SK-N-SH (cell line): ENCODE data around the gene SNX9. TPM values are rescaled to one million over a fixed set of nuclear protein-coding genes. Genes with fewer than 3 reads are reported as not detected.

Experiments used
- CTCF ChIA-PET: fragments of 300-600, 350-600 bp; formaldehyde crosslinking; extraction: SDS; loops from one replicate; lab custom pipeline; 2021; lab: Yijun Ruan, JAX
- POLR2A ChIA-PET: fragments of 350-600 bp; sonication (Branson Sonifier 250); formaldehyde crosslinking; extraction: SDS; loops from one replicate; lab custom pipeline; 2020; ENCODE audit warnings: antibody characterized with exemption, inconsistent platforms; lab: Yijun Ruan, JAX
- DNase-seq: peaks from one replicate; pipeline ENCODE4 v3.0.0; 2012
- H2AFZ ChIP-seq: fragments of 200-600 bp; sonication (generic); 2 replicates; pipeline ENCODE4 v1.8.1; 2016; ENCODE audit warnings: antibody characterized with exemption, mild to moderate bottlenecking, low read depth
- H3F3A ChIP-seq: fragments of 200-600 bp; sonication (generic); replicated peaks from 2 replicates; pipeline ENCODE3; 2016; ENCODE audit warnings: antibody characterized with exemption, mild to moderate bottlenecking; ENCODE audit not compliant: insufficient read depth
- H3K27ac ChIP-seq, 2 experiments: fragments of 200-500 bp in 1 of 2; fragments of 200-600 bp in 1 of 2; sonication (Bioruptor generic) in 1 of 2; sonication (generic), shearing (Covaris generic) in 1 of 2; 2 replicates each; pipeline versions ENCODE4 v1.5.1 to v1.6.1; 2014 to 2016; ENCODE audit warnings: low read depth in 2 of 2, inconsistent platforms in 1 of 2, low read length in 1 of 2, mild to moderate bottlenecking in 1 of 2, mixed read lengths in 1 of 2
- H3K27me3 ChIP-seq: fragments of 200-600 bp; sonication (generic), shearing (Covaris generic); 2 replicates; pipeline ENCODE4 v1.6.1; 2016; ENCODE audit warnings: mixed run types; ENCODE audit not compliant: insufficient read depth
- H3K36me3 ChIP-seq, 2 experiments: fragments of 200-500 bp in 1 of 2; fragments of 200-600 bp in 1 of 2; sonication (Bioruptor generic) in 1 of 2; sonication (generic) in 1 of 2; replicated peaks in 1 of 2; 2 replicates each; pipeline versions ENCODE3 to v1.5.1; 2014 to 2016; ENCODE audit warnings: low read length in 1 of 2, mild to moderate bottlenecking in 1 of 2; ENCODE audit not compliant: insufficient read depth in 2 of 2, control insufficient read depth in 1 of 2
- H3K4me1 ChIP-seq, 2 experiments: fragments of 200-500 bp in 1 of 2; fragments of 200-600 bp in 1 of 2; sonication (Bioruptor generic) in 1 of 2; sonication (generic), shearing (Covaris generic) in 1 of 2; 2 replicates each; pipeline versions ENCODE4 v1.5.1 to v1.6.1; 2014 to 2016; ENCODE audit warnings: low read depth in 1 of 2, low read length in 1 of 2, mixed run types in 1 of 2; ENCODE audit not compliant: insufficient read depth in 2 of 2, control insufficient read depth in 1 of 2
- H3K4me2 ChIP-seq: fragments of 200-600 bp; sonication (generic), shearing (Covaris generic); 2 replicates; pipeline ENCODE4 v1.6.1; 2017; ENCODE audit warnings: mixed run types
- H3K4me3 ChIP-seq, 2 experiments: fragments of 200-500 bp in 1 of 2; fragments of 200-600 bp in 1 of 2; sonication (Bioruptor generic) in 1 of 2; sonication (generic), shearing (Covaris generic) in 1 of 2; 2 replicates each; pipeline versions ENCODE4 v1.5.1 to v1.8.1; 2014 to 2016; ENCODE audit warnings: low read depth in 2 of 2, inconsistent platforms in 1 of 2, low read length in 1 of 2, mild to moderate bottlenecking in 1 of 2, mixed read lengths in 1 of 2, moderate library complexity in 1 of 2
- H3K79me2 ChIP-seq: fragments of 200-600 bp; sonication (generic); 2 replicates; pipeline ENCODE4 v1.8.1; 2017; ENCODE audit warnings: mild to moderate bottlenecking; ENCODE audit not compliant: insufficient read depth
- H3K9ac ChIP-seq: fragments of 200-600 bp; sonication (generic); 2 replicates; pipeline ENCODE4 v1.6.1; 2017; ENCODE audit warnings: mixed run types
- H3K9me2 ChIP-seq: fragments of 200-600 bp; sonication (generic); 2 replicates; pipeline ENCODE4 v1.6.1; 2017; ENCODE audit warnings: mixed run types
- H3K9me3 ChIP-seq: fragments of 200-600 bp; sonication (generic); 2 replicates; pipeline ENCODE4 v1.6.1; 2017; ENCODE audit warnings: mixed run types, mild to moderate bottlenecking, moderate library complexity
- H4K20me1 ChIP-seq: fragments of 200-600 bp; sonication (generic); 2 replicates; pipeline ENCODE4 v1.6.1; 2017; ENCODE audit warnings: mild to moderate bottlenecking, mixed run types; ENCODE audit not compliant: insufficient read depth
- CHD2 ChIP-seq: fragments of 150-350 bp; IDR thresholded peaks from 2 replicates; pipeline ENCODE4 v1.6.1; 2018; ENCODE audit warnings: low read length; ENCODE audit not compliant: partially characterized antibody
- CTCF ChIP-seq: fragments of 200-600 bp; sonication (generic); IDR thresholded peaks from 2 replicates; pipeline ENCODE4 v1.6.1; 2017; ENCODE audit warnings: antibody characterized with exemption, mild to moderate bottlenecking, moderate library complexity
- EP300 ChIP-seq, 2 experiments: IDR thresholded peaks; 2 replicates each; pipeline versions ENCODE4 v1.4.0 to v1.6.1; 2012; ENCODE audit warnings: borderline replicate concordance in 1 of 2, low read depth in 1 of 2, low read length in 1 of 2
- FOXJ3 ChIP-seq: sonication (generic); formaldehyde crosslinking; IDR thresholded peaks from 2 replicates; pipeline ENCODE4 v1.5.1; 2020; ENCODE audit warnings: mild to moderate bottlenecking, missing genetic modification reagents
- GABPA ChIP-seq: IDR thresholded peaks from 2 replicates; pipeline ENCODE4 v1.4.0; 2012; ENCODE audit warnings: low read depth, mild to moderate bottlenecking
- GATA2 ChIP-seq: sonication (generic); formaldehyde crosslinking; IDR thresholded peaks from 2 replicates; pipeline ENCODE4 v1.5.0; 2020; ENCODE audit warnings: mild to moderate bottlenecking, missing genetic modification reagents
- MAX ChIP-seq: IDR thresholded peaks from 2 replicates; pipeline ENCODE4 v1.4.0; 2012; ENCODE audit warnings: low read depth
- MEF2A ChIP-seq: IDR thresholded peaks from 2 replicates; pipeline ENCODE4 v1.4.0; 2012; ENCODE audit warnings: low read depth, borderline replicate concordance
- MXI1 ChIP-seq: IDR thresholded peaks from 2 replicates; pipeline ENCODE4 v1.6.1; 2012; ENCODE audit warnings: mild to moderate bottlenecking, low read depth, low read length, improper control_type of control experiment
- NFIC ChIP-seq: IDR thresholded peaks from 2 replicates; pipeline ENCODE4 v1.4.0; 2012; ENCODE audit warnings: borderline replicate concordance
- RCOR1 ChIP-seq: fragments of 150-350 bp; IDR thresholded peaks from 2 replicates; pipeline ENCODE4 v1.6.1; 2017; ENCODE audit warnings: antibody characterized with exemption, low read length
- REST ChIP-seq: IDR thresholded peaks from 2 replicates; pipeline ENCODE4 v1.6.1; 2012; ENCODE audit warnings: mild to moderate bottlenecking, low read depth, low read length, moderate library complexity
- RFX5 ChIP-seq: IDR thresholded peaks from 2 replicates; pipeline ENCODE4 v1.6.1; 2012; ENCODE audit warnings: mild to moderate bottlenecking, improper control_type of control experiment, low read length
- TCF12 ChIP-seq: IDR thresholded peaks from 2 replicates; pipeline ENCODE4 v1.4.0; 2012
- TEAD4 ChIP-seq: IDR thresholded peaks from 2 replicates; pipeline ENCODE4 v1.4.0; 2012; ENCODE audit warnings: mild to moderate bottlenecking, borderline replicate concordance; ENCODE audit not compliant: insufficient read depth
- USF1 ChIP-seq: IDR thresholded peaks from 2 replicates; pipeline ENCODE4 v1.4.0; 2012; ENCODE audit warnings: low read depth, borderline replicate concordance
- USF2 ChIP-seq: fragments of 150-350 bp; IDR thresholded peaks from 2 replicates; pipeline ENCODE4 v1.6.1; 2017; ENCODE audit warnings: antibody characterized with exemption, low read length, low read depth, borderline replicate concordance
- ZBTB33 ChIP-seq: IDR thresholded peaks from 2 replicates; pipeline ENCODE4 v1.4.0; 2012; ENCODE audit warnings: low read depth, borderline replicate concordance
- WGBS: methylation state at CpG from one replicate; pipeline ENCODE4 v1.1.6; 2017; ENCODE audit warnings: low lambda C conversion rate; 5-methylcytosine and 5-hydroxymethylcytosine counted together
- polyA plus RNA-seq, 3 experiments: library from polyadenylated mRNA; depleted of rRNA; stranded (reverse); fragments of >200 nt; gene quantifications; 2 replicates each; pipeline ENCODE4 v1.2.3, GENCODE V29; 2012

SNX9 gene
- polyA plus RNA-seq, 1 of the 3 experiments (the other 2 are of a cell fraction), result 31.6 TPM

- TF ChIP-seq REST, result no peak
- TF ChIP-seq MEF2A, result no peak
- TF ChIP-seq TCF12, result no peak
These were observed 122.2 kb downstream of the SNX9 start (continued) for GRCh38 chr6:157944983-157945931.

- Histone ChIP-seq H3K4me1 (no peaks in the 10 kb centered on the region), H3K27ac (no peak overlapping the region), H3K4me2 (no peak overlapping the region), H3K27me3 (no peaks in the 10 kb centered on the region), H3K36me3 (peaks cover 42 to 46% of the 10 kb centered on the region in 2 experiments), H3K9me2 (no peaks in the 10 kb centered on the region), H3K9me3 (peaks cover 16% of the 10 kb centered on the region; the same call in 1 of the 2 replicates), H4K20me1 (no peaks in the 10 kb centered on the region), H3K4me3 (no peak overlapping the region), H2AFZ (no peak overlapping the region), H3K9ac (no peak overlapping the region), H3F3A (peaks cover 8% of the 10 kb centered on the region), H3K79me2 (no peaks in the 10 kb centered on the region)
- POLR2A ChIA-PET, result no interaction called here
- CTCF ChIA-PET, result interaction anchor here (1.0 to 2.7 kb wide), 6 partner anchors 8 to 189 kb away, joined by 3 to 14 read pairs (median 6); no protein-coding TSS in a partner anchor
- DNase-seq, result no peak
- WGBS, result 95% methylated on average over 6 of the region's 6 CpGs
- TF ChIP-seq NFIC (no peak), GATA2 (CRISPR knock-in tag) (no peak), EP300 (IDR thresholded peaks at IDR 0.05; ENCODE audit: borderline replicate concordance in 1 of 2, low read depth in 1 of 2, low read length in 1 of 2) (no peak), MXI1 (no peak), USF1 (no peak), MAX (no peak), CHD2 (no peak), RCOR1 (no peak), RFX5 (no peak), USF2 (no peak), TCF12 (no peak), FOXJ3 (CRISPR knock-in tag) (no peak), CTCF (no peak), GABPA (no peak), ZBTB33 (no peak), TEAD4 (no peak)
- TF ChIP-seq, all 33 proteins: peak for 0
These were observed 123.1 kb downstream of the SNX9 start for GRCh38 chr6:157946053-157946617.
